Ovary (tissue), 9 donors: ENCODE data around the gene CYP21A2. TPM values are rescaled to one million over a fixed set of nuclear protein-coding genes. Genes with fewer than 3 reads are reported as not detected.

Experiments used
- DNase-seq, 5 donors: peaks; one replicate each; pipeline ENCODE4 v3.0.0-alpha.2; 2019 to 2020
- H3K27ac ChIP-seq, 2 donors: fragments of 200-600 bp; one replicate each; pipeline versions ENCODE4 v1.5.1 to v1.8.0; 2019 to 2022
- H3K27me3 ChIP-seq: fragments of 200-600 bp; one replicate; pipeline ENCODE4 v1.8.0; 2022
- H3K36me3 ChIP-seq: fragments of 200-600 bp; sonication (generic); one replicate; pipeline ENCODE4 v1.5.1; 2019
- H3K4me1 ChIP-seq: one replicate; pipeline ENCODE4 v1.8.1; 2013; ENCODE audit warnings: mild to moderate bottlenecking, moderate library complexity; ENCODE audit not compliant: insufficient read depth
- H3K4me3 ChIP-seq: fragments of 200-600 bp; sonication (generic); one replicate; pipeline ENCODE4 v1.5.1; 2017
- H3K9me3 ChIP-seq, 2 donors: fragments of 200-600 bp in 1 of 2; sonication (generic) in 1 of 2; one replicate each; pipeline versions ENCODE4 v1.5.1 to v1.8.1; 2013 to 2019; ENCODE audit warnings: mild to moderate bottlenecking in 1 of 2, moderate library complexity in 1 of 2
- CTCF ChIP-seq, 3 donors: fragments of 450-650 bp in 2 of 3; fragments of 200-600 bp in 1 of 3; IDR thresholded peaks; one replicate each; pipeline versions ENCODE4 v1.5.1 to v1.8.0; 2016 to 2022; ENCODE audit warnings: antibody characterized with exemption in 3 of 3, mild to moderate bottlenecking in 1 of 3
- EP300 ChIP-seq: sonication (generic); formaldehyde crosslinking; IDR thresholded peaks from one replicate; pipeline ENCODE4 v1.6.1; 2017; ENCODE audit warnings: antibody characterized with exemption
- POLR2A ChIP-seq: fragments of 450-650 bp; IDR thresholded peaks from one replicate; pipeline ENCODE4 v1.6.1; 2017; ENCODE audit warnings: antibody characterized with exemption, mild to moderate bottlenecking, moderate library complexity
- WGBS, 3 donors: extraction: QIAGEN DNeasy Blood & Tissue Kit in 1 of 3; methylation state at CpG; one replicate each; pipeline versions ENCODE4 v1.1.5 to v1.1.7; 2013 to 2017; 5-methylcytosine and 5-hydroxymethylcytosine counted together
- intact Hi-C, 4 donors: fragments of 100-400 bp; cut with DNase I; formaldehyde crosslinking; loops; one replicate each; pipeline versions ENCODE4 v1.11.0 to v1.15.1; 2022 to 2023
- polyA plus RNA-seq, 2 donors: library from polyadenylated mRNA; stranded (reverse); fragments of 200-250 nt in 1 of 2; fragments of 350-450 nt in 1 of 2; fragmentation: Illumina TruSeq in 1 of 2; extraction: RNeasy Lipid Tissue Mini Kit (QIAGEN cat#74804) in 1 of 2; gene quantifications; one replicate each; pipeline ENCODE4 v1.2.3, GENCODE V29; 2013 to 2014
- total RNA-seq, 7 donors: library from RNA; depleted of rRNA in 2 of 7; stranded (reverse); fragments of >200 nt in 2 of 7; fragmentation: NEBNext Ultra II Directional in 3 of 7; extraction: Animal tissue kit (Norgen Biotek cat#: 25700) in 3 of 7; gene quantifications; one replicate each; pipeline versions ENCODE4 v1.1.0 to v1.2.4, GENCODE V29; 2016 to 2023
- donor health status: DM: no; HTN: no; CAD: no; lungs with moderate emphysema.
- donor health status: DM: no; HTN: no; CAD: no.
- donor health status: Bipolar disorder and iron deficiency.
- donor health status: DM: yes; HTN: yes; CAD: no.
- donor health status: DM: no; HTN: no; CAD: no.
- donor health status: DM: yes; HTN: yes; CAD: no.

CYP21A2 gene
- total and polyA plus RNA-seq, 9 donors = 1.9 to 21.7 (median 7.5) TPM

- Histone ChIP-seq H3K4me3 (no peak overlapping the region), H3K4me1 (peaks cover 14% of the 10 kb centered on the region), H3K9me3 (no peaks in the 10 kb centered on the region), H3K36me3 (no peaks in the 10 kb centered on the region), H3K27me3 (no peaks in the 10 kb centered on the region), H3K27ac (no peak overlapping the region)
- TF ChIP-seq CTCF (IDR thresholded peaks at IDR 0.05) (no peak), EP300 (no peak)
- DNase-seq = peak in 3 of 5 donors; percentile 55 to 82 (median 56)
- WGBS, 3 donors = 46 to 70% (median 60%) methylated on average over 9 of the region's 9 CpGs
- intact Hi-C loops = loop anchor here in 1 of 4 donors (10.0 kb wide), 1 partner anchor 72 kb away; the partner anchor contains the start of genes PPT2 and PRRT1
Measured at GRCh38 chr6:32082935-32083334, 44.7 kb downstream of the CYP21A2 start.

- no peak overlapping the region for H3K27ac ChIP-seq
- intact Hi-C loops = loop anchor here in 1 of 4 donors (10.0 kb wide), 1 partner anchor 71 kb away; the partner anchor contains the start of genes PPT2 and PRRT1
Measured at GRCh38 chr6:32083812-32084768, 45.9 kb downstream of the CYP21A2 start.

GRCh38 chr6:32084780-32085179, 46.6 kb downstream of the CYP21A2 start:
- no peak overlapping the region for H3K27ac ChIP-seq
- no peaks in the 10 kb centered on the region for H3K27me3 ChIP-seq
- DNase-seq = no peak
- intact Hi-C loops = loop anchor here in 1 of 4 donors (10.0 kb wide), 1 partner anchor 70 kb away; the partner anchor contains the start of genes PPT2 and PRRT1
- peaks cover 14% of the 10 kb centered on the region for H3K4me1 ChIP-seq
- H3K36me3 ChIP-seq = no peaks in the 10 kb centered on the region
- H3K9me3 ChIP-seq = no peaks in the 10 kb centered on the region
- no peak overlapping the region for H3K4me3 ChIP-seq
- 88 to 92% (median 92%) methylated on average over 2 of the region's 2 CpGs for WGBS, 3 donors
- no peak for TF ChIP-seq CTCF (IDR thresholded peaks at IDR 0.05)
- no peak for TF ChIP-seq EP300

More at GRCh38 chr6:32083812-32084768, 45.9 kb downstream of the CYP21A2 start:
- Histone ChIP-seq H3K4me1 (peaks cover 14% of the 10 kb centered on the region), H3K36me3 (no peaks in the 10 kb centered on the region), H3K27me3 (no peaks in the 10 kb centered on the region), H3K9me3 (no peaks in the 10 kb centered on the region), H3K4me3 (no peak overlapping the region)
- TF ChIP-seq CTCF (IDR thresholded peaks at IDR 0.05) (no peak), EP300 (no peak), POLR2A (no peak)
- 92 to 94% (median 93%) methylated on average over 22 of the region's 22 CpGs for WGBS, 3 donors
- no peak for DNase-seq

- TF ChIP-seq CTCF (IDR thresholded peaks at IDR 0.05) (no peak), POLR2A (no peak), EP300 (no peak)
- H3K36me3 ChIP-seq = no peaks in the 10 kb centered on the region
- H3K9me3 ChIP-seq = no peaks in the 10 kb centered on the region
- intact Hi-C loops = loop anchor here in 2 of 4 donors (2.0 to 10.0 kb wide), 3 partner anchors 29 to 69 kb away; partner anchors contain the start of genes PPT2 (in 2 of the 2) and PRRT1 (in 1 of the 2)
- DNase-seq = no peak
- WGBS, 3 donors = 78 to 84% (median 83%) methylated on average over 17 of the region's 17 CpGs
- no peaks in the 10 kb centered on the region for H3K27me3 ChIP-seq
- no peak overlapping the region for H3K4me3 ChIP-seq
- H3K27ac ChIP-seq = peak overlapping the region; percentile 3 to 87
- peaks cover 14% of the 10 kb centered on the region for H3K4me1 ChIP-seq
Measured at GRCh38 chr6:32085759-32086459, 47.7 kb downstream of the CYP21A2 start.
